MCF 10A (cell line): ENCODE results near the gene MRPL38. TPM values are rescaled to one million over a fixed set of nuclear protein-coding genes. Genes with fewer than 3 reads are reported as not detected.
A peak's percentile ranks its signal among the peaks of the same experiment; 100 is the strongest.

Experiments
- BruUV-seq: library from RNA; stranded (reverse); fragments of 400-500 nt; replicated peaks from 2 replicates; lab custom pipeline; 2021; lab: Mats Ljungman, UMichigan
- CTCF ChIA-PET: fragments of 300-600 bp; sonication (Branson Sonifier 250); formaldehyde crosslinking; extraction: SDS; loops from one replicate; lab custom pipeline; 2021; ENCODE audit warnings: antibody characterized with exemption, inconsistent platforms; lab: Yijun Ruan, JAX
- POLR2A ChIA-PET: fragments of 300-600, 350-650 bp; sonication (Branson Sonifier 250); formaldehyde crosslinking; extraction: SDS; loops from one replicate; lab custom pipeline; 2020; ENCODE audit warnings: antibody characterized with exemption, inconsistent platforms; lab: Yijun Ruan, JAX
- DNase-seq: peaks from one replicate; pipeline ENCODE4 v3.0.0-alpha.2; 2018; ENCODE audit not compliant: unreplicated experiment
- H3K27ac Mint-ChIP-seq: one replicate; pipeline ENCODE4 v1.8.0; 2022; ENCODE audit warnings: mild to moderate bottlenecking, low read depth, mixed read lengths; ENCODE audit not compliant: unreplicated experiment
- H3K27me3 Mint-ChIP-seq: one replicate; pipeline ENCODE4 v1.8.0; 2022; ENCODE audit warnings: mixed read lengths; ENCODE audit not compliant: insufficient read depth, unreplicated experiment
- H3K36me3 Mint-ChIP-seq: one replicate; pipeline ENCODE4 v1.8.0; 2022; ENCODE audit warnings: mild to moderate bottlenecking, moderate library complexity, mixed read lengths; ENCODE audit not compliant: insufficient read depth, unreplicated experiment
- H3K4me1 Mint-ChIP-seq: one replicate; pipeline ENCODE4 v1.8.0; 2022; ENCODE audit warnings: mixed read lengths; ENCODE audit not compliant: insufficient read depth, unreplicated experiment
- H3K4me3 Mint-ChIP-seq: one replicate; pipeline ENCODE4 v1.8.0; 2022; ENCODE audit warnings: mild to moderate bottlenecking, moderate library complexity, mixed read lengths; ENCODE audit not compliant: unreplicated experiment
- H3K9me3 Mint-ChIP-seq: one replicate; pipeline ENCODE4 v1.8.0; 2022; ENCODE audit warnings: mixed read lengths; ENCODE audit not compliant: unreplicated experiment
- intact Hi-C: fragments of 100-400 bp; cut with micrococcal nuclease; formaldehyde crosslinking; loops from 2 replicates; pipeline ENCODE4 v1.14.1; 2022
- total RNA-seq: library from RNA; stranded (reverse); gene quantifications from 2 replicates; pipeline ENCODE4 v1.2.3, GENCODE V29; 2022
- TF ChIP-seq, protein P1 (sequence below): fragments of 200-600 bp; IDR thresholded peaks from one replicate; pipeline ENCODE4 v1.8.0; 2022; ENCODE audit warnings: antibody characterized with exemption, mild to moderate bottlenecking; ENCODE audit not compliant: unreplicated experiment

MRPL38 gene
- total RNA-seq, 1 experiment from 2014 or later: 111 TPM

DNA sequence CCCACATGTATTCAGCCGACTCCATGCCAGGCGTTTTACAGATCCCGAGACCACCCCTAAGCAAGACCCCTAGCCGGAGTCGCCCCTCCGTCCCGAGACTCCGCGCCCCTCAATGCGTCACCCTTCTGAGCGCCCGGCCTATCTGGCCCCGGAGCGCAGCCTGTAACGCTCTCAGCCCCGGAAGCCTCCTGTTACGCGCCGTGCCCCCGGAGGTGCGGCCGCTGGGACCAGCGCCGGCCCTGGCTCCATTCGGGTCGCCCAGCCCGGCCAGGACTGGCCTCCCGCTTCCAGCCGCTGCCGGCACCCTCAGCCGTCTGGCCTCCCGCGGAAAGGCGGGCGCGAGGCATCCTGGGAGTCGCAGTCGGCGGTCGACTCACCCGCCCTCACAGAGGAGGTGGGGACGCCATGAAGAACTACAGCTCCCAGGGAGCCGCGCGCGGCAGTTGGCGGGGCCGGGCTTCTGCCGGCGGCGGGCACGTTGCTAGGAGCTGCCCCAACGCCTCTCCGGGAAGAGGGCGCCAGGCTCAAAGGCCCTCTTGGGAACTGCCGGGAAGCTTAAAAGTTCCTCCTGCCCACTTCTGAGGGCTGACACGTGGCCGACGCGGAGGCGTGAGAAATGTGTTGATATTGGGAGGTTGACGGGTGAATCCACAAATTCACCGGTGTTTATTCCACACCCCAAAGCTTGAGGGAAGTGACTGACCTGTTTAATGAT is 36.2 kb upstream of the MRPL38 start, which contains the start of gene FBF1:
Gene FBF1, minus strand, starts transcription at position 316 of the 715 bp plus-strand sequence. CDS start 2,893 bp downstream, outside the sequence.
- peak within 1 kb of the TSS; percentile 78 for H3K4me3 Mint-ChIP-seq
- peak; percentile 96 for DNase-seq
- H3K9me3 Mint-ChIP-seq: no peaks in the 10 kb centered on the region
- H3K27me3 Mint-ChIP-seq: no peaks in the 10 kb centered on the region
- POLR2A ChIA-PET: interaction anchor here (0.6 to 1.3 kb wide), 14 partner anchors 9 to 466 kb away, joined by 3 to 9 read pairs (median 4); partner anchors contain the start of genes ACOX1, TEN1 and WBP2
- TF ChIP-seq, protein P1, sequence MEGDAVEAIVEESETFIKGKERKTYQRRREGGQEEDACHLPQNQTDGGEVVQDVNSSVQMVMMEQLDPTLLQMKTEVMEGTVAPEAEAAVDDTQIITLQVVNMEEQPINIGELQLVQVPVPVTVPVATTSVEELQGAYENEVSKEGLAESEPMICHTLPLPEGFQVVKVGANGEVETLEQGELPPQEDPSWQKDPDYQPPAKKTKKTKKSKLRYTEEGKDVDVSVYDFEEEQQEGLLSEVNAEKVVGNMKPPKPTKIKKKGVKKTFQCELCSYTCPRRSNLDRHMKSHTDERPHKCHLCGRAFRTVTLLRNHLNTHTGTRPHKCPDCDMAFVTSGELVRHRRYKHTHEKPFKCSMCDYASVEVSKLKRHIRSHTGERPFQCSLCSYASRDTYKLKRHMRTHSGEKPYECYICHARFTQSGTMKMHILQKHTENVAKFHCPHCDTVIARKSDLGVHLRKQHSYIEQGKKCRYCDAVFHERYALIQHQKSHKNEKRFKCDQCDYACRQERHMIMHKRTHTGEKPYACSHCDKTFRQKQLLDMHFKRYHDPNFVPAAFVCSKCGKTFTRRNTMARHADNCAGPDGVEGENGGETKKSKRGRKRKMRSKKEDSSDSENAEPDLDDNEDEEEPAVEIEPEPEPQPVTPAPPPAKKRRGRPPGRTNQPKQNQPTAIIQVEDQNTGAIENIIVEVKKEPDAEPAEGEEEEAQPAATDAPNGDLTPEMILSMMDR: no peak
- H3K27ac Mint-ChIP-seq: peak within 1 kb of the TSS; percentile 74
- CTCF ChIA-PET: interaction anchor here (0.8 to 3.3 kb wide), 3 partner anchors 36 to 73 kb away, joined by 3 to 9 read pairs (median 3); partner anchors contain the start of gene MRPL38
- no TSS peak for BruUV-seq
- intact Hi-C loops: loop anchor here (5.0 kb wide), 1 partner anchor 36 kb away; the partner anchor contains the start of genes ACOX1 and TEN1
- peaks cover under 1% of the 10 kb centered on the region for H3K36me3 Mint-ChIP-seq
- peaks cover 10% of the 10 kb centered on the region for H3K4me1 Mint-ChIP-seq

DNA sequence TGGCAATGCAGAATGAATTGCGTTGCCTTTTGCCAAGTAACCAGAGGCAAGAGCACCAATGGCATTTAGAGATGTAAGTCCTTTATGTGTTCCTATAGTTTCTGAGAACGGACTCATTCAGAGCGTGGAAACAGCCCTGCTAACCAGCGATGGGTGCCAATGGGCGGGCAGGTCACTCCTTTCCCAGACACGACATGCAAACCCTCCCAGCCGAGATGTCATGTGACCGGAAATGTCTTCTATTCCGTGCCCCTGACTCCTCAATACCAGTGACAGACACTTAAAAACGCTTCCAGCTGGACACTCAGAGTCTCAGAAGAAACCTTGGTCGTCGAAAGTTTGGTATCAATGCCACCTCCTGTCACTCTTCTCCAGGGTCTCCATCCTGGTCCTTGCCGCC is 33.0 kb upstream of the MRPL38 start:
- ChIA-PET POLR2A (no interaction called here), CTCF (interaction anchor here (0.6 kb wide), 1 partner anchor 25 kb away, joined by 3 read pairs; no protein-coding TSS in a partner anchor)
- H3K27me3 Mint-ChIP-seq: no peaks in the 10 kb centered on the region
- TF ChIP-seq, protein P1: no peak
- no peaks in the 10 kb centered on the region for H3K36me3 Mint-ChIP-seq
- no peaks in the 10 kb centered on the region for H3K9me3 Mint-ChIP-seq
- DNase-seq: no peak
- BruUV-seq: no TSS peak
- intact Hi-C loops: no loop called here
- no peak overlapping the region for H3K4me3 Mint-ChIP-seq
- peaks cover 10% of the 10 kb centered on the region for H3K4me1 Mint-ChIP-seq
- H3K27ac Mint-ChIP-seq: no peak overlapping the region

DNA sequence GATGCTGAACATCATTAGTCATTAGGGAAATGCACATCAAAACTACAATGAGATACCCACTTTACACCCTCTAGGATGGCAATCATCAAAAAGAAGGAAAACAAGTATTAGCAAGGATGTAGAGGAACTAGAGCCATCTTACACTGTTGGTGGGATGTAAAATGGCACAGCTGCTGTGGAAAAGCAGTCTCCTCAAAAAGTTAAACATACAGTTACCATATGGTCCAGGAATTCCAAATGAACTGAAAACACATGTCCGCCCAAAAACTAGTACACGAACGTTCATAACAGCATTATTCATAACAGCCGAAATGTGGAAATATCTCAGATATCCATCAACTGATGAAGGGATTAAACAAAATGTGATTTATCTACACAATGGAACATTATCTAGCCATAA is 29.1 kb upstream of the MRPL38 start:
- BruUV-seq: no TSS peak
- no peaks in the 10 kb centered on the region for H3K4me1 Mint-ChIP-seq
- TF ChIP-seq, protein P1: no peak
- intact Hi-C loops: no loop called here
- no peaks in the 10 kb centered on the region for H3K27me3 Mint-ChIP-seq
- H3K27ac Mint-ChIP-seq: no peak overlapping the region
- no peak overlapping the region for H3K4me3 Mint-ChIP-seq
- ChIA-PET POLR2A (interaction anchor here (0.7 to 1.1 kb wide), 2 partner anchors 14 to 65 kb away, joined by 3 read pairs; no protein-coding TSS in a partner anchor), CTCF (interaction anchor here (0.6 to 1.3 kb wide), 4 partner anchors 14 to 410 kb away, joined by 3 to 5 read pairs (median 3); no protein-coding TSS in a partner anchor)
- no peaks in the 10 kb centered on the region for H3K36me3 Mint-ChIP-seq
- no peak for DNase-seq
- no peaks in the 10 kb centered on the region for H3K9me3 Mint-ChIP-seq

DNA sequence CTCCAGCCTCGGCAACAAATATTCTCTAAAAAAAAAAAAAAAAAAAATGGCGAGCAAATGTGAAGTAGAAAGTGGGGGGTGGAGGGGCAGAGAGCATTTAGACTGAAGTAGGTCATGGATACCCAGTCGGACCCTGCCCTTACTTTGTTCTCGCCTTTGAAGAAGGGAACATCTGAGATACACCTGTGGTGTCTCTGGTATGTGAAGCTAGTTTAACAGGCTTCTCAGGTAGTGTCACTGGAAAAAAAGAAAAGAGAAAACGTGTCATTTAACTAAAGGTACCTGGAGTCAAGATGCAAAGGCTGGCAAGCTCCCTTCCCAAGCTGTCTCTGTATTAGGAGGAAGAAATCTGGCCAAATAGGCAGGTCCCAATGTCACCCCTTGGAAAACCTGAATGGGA is 28.2 kb upstream of the MRPL38 start:
- Mint-ChIP-seq H3K27me3 (no peaks in the 10 kb centered on the region), H3K4me1 (no peaks in the 10 kb centered on the region), H3K9me3 (no peaks in the 10 kb centered on the region), H3K4me3 (no peak overlapping the region), H3K27ac (no peak overlapping the region), H3K36me3 (no peaks in the 10 kb centered on the region)
- DNase-seq: no peak
- intact Hi-C loops: no loop called here
- TF ChIP-seq, protein P1: no peak
- ChIA-PET POLR2A (interaction anchor here (0.9 to 1.1 kb wide), 2 partner anchors 13 to 16 kb away, joined by 3 read pairs; no protein-coding TSS in a partner anchor), CTCF (interaction anchor here (1.3 kb wide), 1 partner anchor 411 kb away, joined by 3 read pairs; no protein-coding TSS in a partner anchor)
- BruUV-seq: no TSS peak
